GM12801 (cell line): ENCODE results near the gene MOCOS.

Source experiments
- CTCF ChIP-seq: IDR thresholded peaks from one replicate; pipeline ENCODE4 v1.5.1; 2011; ENCODE audit warnings: control low read depth; ENCODE audit not compliant: insufficient read length; ENCODE audit errors: extremely low read depth

Gene MOCOS

GRCh38 chr18:36308711-36309435 lies 121.6 kb downstream of the MOCOS start:
- TF ChIP-seq CTCF: no peak

GRCh38 chr18:36309436-36310391 lies 122.4 kb downstream of the MOCOS start:
- TF ChIP-seq CTCF: no peak

GRCh38 chr18:36311026-36311570 lies 123.8 kb downstream of the MOCOS start:
- no peak for TF ChIP-seq CTCF

GRCh38 chr18:36312806-36313395 lies 125.6 kb downstream of the MOCOS start:
- TF ChIP-seq CTCF: no peak

- TF ChIP-seq CTCF: no peak
Measured at GRCh38 chr18:36314098-36314497, 126.8 kb downstream of the MOCOS start.

GRCh38 chr18:36314754-36315153 lies 127.5 kb downstream of the MOCOS start:
- TF ChIP-seq CTCF: no peak

- no peak for TF ChIP-seq CTCF
Measured at GRCh38 chr18:36315736-36316135, 128.4 kb downstream of the MOCOS start.
